HCT116 (cell line): ENCODE data around the gene H6PD.

ENCODE experiments used
- CTCF ChIP-seq, 3 experiments: fragments of 200-600 bp in 1 of 3; sonication (generic) in 1 of 3; IDR thresholded peaks in 2 of 3; conservative IDR thresholded peaks in 1 of 3; 2 replicates each; pipeline ENCODE4 v1.5.1; 2012 to 2017; ENCODE audit warnings: low read depth in 2 of 3, low read length in 2 of 3, antibody characterized with exemption in 1 of 3, borderline replicate concordance in 1 of 3, control low read depth in 1 of 3, mild to moderate bottlenecking in 1 of 3, mixed read lengths in 1 of 3, mixed run types in 1 of 3, moderate library complexity in 1 of 3; ENCODE audit not compliant: insufficient read depth in 1 of 3
- EZH2 ChIP-seq: fragments of 200-600 bp; sonication (generic); IDR thresholded peaks from 2 replicates; pipeline ENCODE4 v1.6.1; 2017; ENCODE audit warnings: antibody characterized with exemption, mixed run types
- POLR2A ChIP-seq: IDR thresholded peaks from 2 replicates; pipeline ENCODE4 v1.7.0; 2011; ENCODE audit warnings: borderline replicate concordance; ENCODE audit not compliant: insufficient read depth, insufficient read length; ENCODE audit errors: extremely low read depth

GRCh38 chr1:9186082-9186859, 48.3 kb upstream of the H6PD start:
- TF ChIP-seq EZH2 = no peak
- TF ChIP-seq CTCF (IDR thresholded peaks at IDR 0.05 in 2 of 3, conservative IDR thresholded peaks at IDR 0.05 in 1 of 3; ENCODE audit: borderline replicate concordance in 1 of 3, insufficient read depth in 1 of 3, low read depth in 2 of 3, low read length in 2 of 3) = no peak
- no peak for TF ChIP-seq POLR2A
